Caki2 (cell line): Measurements from ENCODE around the gene SORBS2. TPM values are rescaled to one million over a fixed set of nuclear protein-coding genes. Genes with fewer than 3 reads are reported as not detected.

Experiments
- DNase-seq: peaks from one replicate; pipeline ENCODE4 v3.0.0-alpha.2; 2015; ENCODE audit warnings: low read depth
- in situ Hi-C: cut with HindIII; loops from 2 replicates; pipeline ENCODE4 v1.10.0; 2016; ENCODE audit warnings: low sequenced_read_pairs, low pct_unique_long_range_greater_than_20kb, mixed read lengths
- total RNA-seq: library from RNA; depleted of rRNA; stranded (reverse); fragments of >200 nt; shearing (Covaris generic); gene quantifications from 2 replicates; pipeline ENCODE4 v1.2.3, GENCODE V29; 2014; ENCODE audit warnings: low replicate concordance

Gene SORBS2
- total RNA-seq, 1 experiment from 2014 or later, result 12.8 TPM

- no peak for DNase-seq
- in situ Hi-C loops, result no loop called here
Observed at GRCh38 chr4:185837415-185838103, 25.6 kb upstream of the SORBS2 start.

GRCh38 chr4:185836241-185837084 is 24.5 kb upstream of the SORBS2 start:
- DNase-seq, result no peak
- in situ Hi-C loops, result no loop called here

GRCh38 chr4:185835814-185836213 is 23.8 kb upstream of the SORBS2 start:
- no peak for DNase-seq
- in situ Hi-C loops, result no loop called here

- no peak for DNase-seq
- in situ Hi-C loops, result no loop called here
Observed at GRCh38 chr4:185835336-185835735, 23.3 kb upstream of the SORBS2 start.

GRCh38 chr4:185834778-185835177 is 22.8 kb upstream of the SORBS2 start:
- no peak for DNase-seq
- in situ Hi-C loops, result no loop called here

- DNase-seq, result no peak
- in situ Hi-C loops, result no loop called here
Observed at GRCh38 chr4:185834088-185834487, 22.1 kb upstream of the SORBS2 start.

GRCh38 chr4:185833055-185833598 is 21.1 kb upstream of the SORBS2 start:
- in situ Hi-C loops, result no loop called here
- peak; percentile 47 for DNase-seq

- DNase-seq, result no peak
- in situ Hi-C loops, result no loop called here
Observed at GRCh38 chr4:185831125-185831815, 19.3 kb upstream of the SORBS2 start.

- in situ Hi-C loops, result no loop called here
- peak; percentile 10 for DNase-seq
Observed at GRCh38 chr4:185830263-185830994, 18.4 kb upstream of the SORBS2 start.

GRCh38 chr4:185826381-185826780 is 14.4 kb upstream of the SORBS2 start:
- in situ Hi-C loops, result no loop called here
- DNase-seq, result no peak

- in situ Hi-C loops, result no loop called here
- DNase-seq, result no peak
Observed at GRCh38 chr4:185825737-185826136, 13.7 kb upstream of the SORBS2 start.

- DNase-seq, result no peak
- in situ Hi-C loops, result no loop called here
Observed at GRCh38 chr4:185822791-185823190, 10.8 kb upstream of the SORBS2 start.

- no peak for DNase-seq
- in situ Hi-C loops, result no loop called here
Observed at GRCh38 chr4:185821029-185821419, 9.0 kb upstream of the SORBS2 start.

- in situ Hi-C loops, result no loop called here
- DNase-seq, result no peak
Observed at GRCh38 chr4:185820146-185821028, 8.4 kb upstream of the SORBS2 start.

GRCh38 chr4:185819144-185819543 is 7.2 kb upstream of the SORBS2 start:
- no peak for DNase-seq
- in situ Hi-C loops, result no loop called here

GRCh38 chr4:185817403-185817818 is 5.4 kb upstream of the SORBS2 start:
- DNase-seq, result no peak
- in situ Hi-C loops, result no loop called here

- in situ Hi-C loops, result no loop called here
- DNase-seq, result no peak
Observed at GRCh38 chr4:185813133-185813532, 1.1 kb upstream of the SORBS2 start.
